Progenitor cell of endocrine pancreas (in vitro differentiated cells): ENCODE results near the gene SIRT1. TPM values are rescaled to one million over a fixed set of nuclear protein-coding genes. Genes with fewer than 3 reads are reported as not detected.
A peak's percentile ranks its signal among the peaks of the same experiment; 100 is the strongest.
"Not testable (repeated sequence)": the region's sequence is repeated elsewhere in the genome, so short reads cannot be mapped to it uniquely, and the experiment has no call there.

Experiments
- DNase-seq: peaks from one replicate; pipeline ENCODE4 v3.0.0; 2021; ENCODE audit warnings: low spot score; ENCODE audit not compliant: unreplicated experiment
- H3K27ac Mint-ChIP-seq: 2 replicates; pipeline ENCODE4 v1.8.0; 2021; ENCODE audit warnings: mild to moderate bottlenecking, moderate library complexity, mixed read lengths
- H3K27me3 Mint-ChIP-seq: 2 replicates; pipeline ENCODE4 v1.8.0; 2021; ENCODE audit warnings: mixed read lengths
- H3K36me3 Mint-ChIP-seq: 2 replicates; pipeline ENCODE4 v1.8.0; 2022; ENCODE audit warnings: mixed read lengths; ENCODE audit not compliant: insufficient read depth
- H3K4me1 Mint-ChIP-seq: 2 replicates; pipeline ENCODE4 v1.8.0; 2021; ENCODE audit warnings: low read depth, mixed read lengths
- H3K4me3 Mint-ChIP-seq: 2 replicates; pipeline ENCODE4 v1.8.0; 2021; ENCODE audit warnings: low read depth, mild to moderate bottlenecking, moderate library complexity, mixed read lengths
- H3K9me3 Mint-ChIP-seq: 2 replicates; pipeline ENCODE4 v1.8.0; 2021; ENCODE audit warnings: low read depth, mixed read lengths
- CTCF ChIP-seq: fragments of 200-600 bp; sonication (generic); IDR thresholded peaks from one replicate; pipeline ENCODE4 v1.5.0; 2021; ENCODE audit warnings: antibody characterized with exemption, mild to moderate bottlenecking; ENCODE audit not compliant: unreplicated experiment
- total RNA-seq: library from RNA; stranded (reverse); gene quantifications from 2 replicates; pipeline ENCODE4 v1.2.1, GENCODE V29; 2021

The SIRT1 gene
- total RNA-seq, 1 donor from 2014 or later: 36.2 TPM

- peak overlapping the region; percentile 56 for H3K27ac Mint-ChIP-seq
- DNase-seq: no peak
- peaks cover 3% of the 10 kb centered on the region for H3K9me3 Mint-ChIP-seq
- H3K4me3 Mint-ChIP-seq: no peak overlapping the region
- TF ChIP-seq CTCF: no peak
- H3K27me3 Mint-ChIP-seq: no peaks in the 10 kb centered on the region
- H3K4me1 Mint-ChIP-seq: peaks cover 5% of the 10 kb centered on the region
- H3K36me3 Mint-ChIP-seq: peaks cover 21% of the 10 kb centered on the region
Measured at GRCh38 chr10:67959839-67960476, 75.5 kb downstream of the SIRT1 start.

DNA sequence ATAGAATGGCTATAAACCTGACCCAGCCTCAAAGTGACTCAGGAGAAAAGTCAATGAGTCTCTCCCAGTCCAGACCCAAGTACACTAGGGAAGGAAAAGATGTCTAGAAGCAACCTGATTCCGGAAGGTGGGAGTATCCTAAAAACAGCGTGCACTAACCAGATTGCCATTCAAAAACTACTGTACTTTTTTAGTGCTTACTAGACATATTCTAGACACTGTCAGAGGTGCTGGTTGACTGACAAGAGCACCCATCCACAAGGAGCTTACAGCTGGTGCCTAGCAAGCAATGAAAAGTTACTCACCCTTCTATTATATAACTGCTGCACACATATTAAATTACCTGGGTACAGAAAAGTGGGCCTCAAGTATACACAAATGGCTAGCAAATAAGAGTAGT, 81.0 kb downstream of the SIRT1 start:
- H3K36me3 Mint-ChIP-seq: peaks cover 37% of the 10 kb centered on the region
- no peak overlapping the region for H3K27ac Mint-ChIP-seq
- TF ChIP-seq CTCF: no peak
- no peak for DNase-seq
- no peaks in the 10 kb centered on the region for H3K27me3 Mint-ChIP-seq
- H3K4me1 Mint-ChIP-seq: peaks cover 1% of the 10 kb centered on the region
- H3K4me3 Mint-ChIP-seq: no peak overlapping the region
- H3K9me3 Mint-ChIP-seq: peaks cover 3% of the 10 kb centered on the region

GRCh38 chr10:67966035-67966434, 81.6 kb downstream of the SIRT1 start:
- H3K36me3 Mint-ChIP-seq: peaks cover 36% of the 10 kb centered on the region
- DNase-seq, H3K27ac Mint-ChIP-seq, H3K9me3 Mint-ChIP-seq, H3K27me3 Mint-ChIP-seq, H3K4me3 Mint-ChIP-seq, H3K4me1 Mint-ChIP-seq: not testable (repeated sequence)

Other genes starting within 250 kb of the SIRT1 start
- 1.7 and 3.4 TPM in 2 replicates for gene CTNNA3, start 188.5 kb upstream of the SIRT1 start, total RNA-seq
- 5.9 and 6.1 TPM in 2 replicates for gene DNAJC12, start 46.5 kb upstream of the SIRT1 start, total RNA-seq
- 62.1 and 63.8 TPM in 2 replicates for gene HERC4, start 190.6 kb downstream of the SIRT1 start, total RNA-seq
- 0.05 and 0.22 TPM in 2 replicates for gene MYPN, start 224.8 kb downstream of the SIRT1 start, total RNA-seq